Measurements from ENCODE around the gene SUSD2.

DNA sequence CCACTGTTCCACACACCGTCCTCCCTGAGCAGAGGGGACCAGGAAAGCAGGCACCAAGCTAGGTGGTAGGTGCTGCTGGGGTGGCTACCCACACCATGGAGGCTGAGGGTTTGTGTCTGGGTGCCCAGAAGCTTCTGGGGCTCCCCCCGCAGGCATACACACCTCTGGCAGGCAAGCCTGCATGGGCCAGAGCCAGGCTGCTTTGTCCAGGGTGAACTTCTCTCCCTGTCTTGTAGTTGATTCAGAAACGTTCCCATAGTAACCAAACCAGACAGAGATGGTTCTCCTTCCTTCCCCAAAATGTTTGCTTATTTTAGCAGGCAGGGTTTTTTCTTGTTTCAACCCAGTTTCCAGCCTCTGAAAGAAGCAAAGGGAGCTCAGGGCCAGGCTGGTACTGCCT is 40.9 kb upstream of the SUSD2 start:
- TF ChIP-seq, protein P1, sequence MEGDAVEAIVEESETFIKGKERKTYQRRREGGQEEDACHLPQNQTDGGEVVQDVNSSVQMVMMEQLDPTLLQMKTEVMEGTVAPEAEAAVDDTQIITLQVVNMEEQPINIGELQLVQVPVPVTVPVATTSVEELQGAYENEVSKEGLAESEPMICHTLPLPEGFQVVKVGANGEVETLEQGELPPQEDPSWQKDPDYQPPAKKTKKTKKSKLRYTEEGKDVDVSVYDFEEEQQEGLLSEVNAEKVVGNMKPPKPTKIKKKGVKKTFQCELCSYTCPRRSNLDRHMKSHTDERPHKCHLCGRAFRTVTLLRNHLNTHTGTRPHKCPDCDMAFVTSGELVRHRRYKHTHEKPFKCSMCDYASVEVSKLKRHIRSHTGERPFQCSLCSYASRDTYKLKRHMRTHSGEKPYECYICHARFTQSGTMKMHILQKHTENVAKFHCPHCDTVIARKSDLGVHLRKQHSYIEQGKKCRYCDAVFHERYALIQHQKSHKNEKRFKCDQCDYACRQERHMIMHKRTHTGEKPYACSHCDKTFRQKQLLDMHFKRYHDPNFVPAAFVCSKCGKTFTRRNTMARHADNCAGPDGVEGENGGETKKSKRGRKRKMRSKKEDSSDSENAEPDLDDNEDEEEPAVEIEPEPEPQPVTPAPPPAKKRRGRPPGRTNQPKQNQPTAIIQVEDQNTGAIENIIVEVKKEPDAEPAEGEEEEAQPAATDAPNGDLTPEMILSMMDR (conservative IDR thresholded peaks at IDR 0.05): no peak
- TF ChIP-seq ZFX (IDR thresholded peaks at IDR 0.05): no peak
